Adrenal gland (tissue), 12 donors: Measurements from ENCODE around the gene RAB27B. TPM values are rescaled to one million over a fixed set of nuclear protein-coding genes. Genes with fewer than 3 reads are reported as not detected.

Experiments
- DNase-seq, 7 donors: peaks; one replicate each; pipeline ENCODE4 v3.0.0-alpha.2; 2019 to 2020
- H3K27ac ChIP-seq, 5 donors: fragments of 200-600 bp; sonication (generic) in 4 of 5; 1 replicate in 3 of 5; 2 replicates in 2 of 5; pipeline versions ENCODE4 v1.5.1 to v1.8.0; 2016 to 2020; ENCODE audit warnings: mild to moderate bottlenecking in 1 of 5
- H3K27me3 ChIP-seq: fragments of 200-600 bp; 2 replicates; pipeline ENCODE4 v1.8.0; 2021
- H3K36me3 ChIP-seq, 2 donors: fragments of 200-600 bp; replicated peaks in 1 of 2; 1 replicate in 1 of 2; 2 replicates in 1 of 2; pipeline versions ENCODE4 v1.5.1 to v1.8.0; 2018 to 2022
- H3K4me1 ChIP-seq, 2 donors: fragments of 200-600 bp; replicated peaks in 1 of 2; 1 replicate in 1 of 2; 2 replicates in 1 of 2; pipeline versions ENCODE4 v1.5.1 to v1.8.0; 2018 to 2021
- H3K4me3 ChIP-seq, 4 donors: fragments of 200-600 bp; sonication (generic) in 3 of 4; one replicate each; pipeline ENCODE4 v1.5.1; 2016 to 2018
- H3K9me3 ChIP-seq, 3 donors: fragments of 200-600 bp; sonication (generic) in 1 of 3; replicated peaks in 1 of 3; 1 replicate in 2 of 3; 2 replicates in 1 of 3; pipeline versions ENCODE4 v1.5.1 to v1.8.0; 2016 to 2021
- POLR2A ChIP-seq, 2 donors: fragments of 450-650 bp; IDR thresholded peaks; one replicate each; pipeline ENCODE4 v1.6.1; 2017; ENCODE audit warnings: antibody characterized with exemption in 2 of 2, mild to moderate bottlenecking in 2 of 2, moderate library complexity in 1 of 2
- WGBS, 4 donors: extraction: QIAGEN DNeasy Blood & Tissue Kit in 2 of 4; methylation state at CpG; one replicate each; pipeline versions ENCODE4 v1.1.5 to v1.1.7; 2013 to 2017; 5-methylcytosine and 5-hydroxymethylcytosine counted together
- intact Hi-C, 2 donors: fragments of 100-400 bp; cut with DNase I; formaldehyde crosslinking; loops; one replicate each; pipeline versions ENCODE4 v1.14.1 to v1.15.0; 2022 to 2023
- polyA plus RNA-seq, 3 donors: library from polyadenylated mRNA; stranded (reverse); fragments of 200-250 nt in 2 of 3; fragments of 350-450 nt in 1 of 3; fragmentation: Illumina TruSeq in 1 of 3; extraction: RNeasy Lipid Tissue Mini Kit (QIAGEN cat#74804) in 1 of 3; gene quantifications; one replicate each; pipeline ENCODE4 v1.2.3, GENCODE V29; 2013 to 2014
- total RNA-seq, 9 donors: library from RNA; depleted of rRNA in 4 of 9; stranded (reverse); fragments of >200 nt in 4 of 9; fragments of 120-200 nt in 1 of 9; fragmentation: NEBNext Ultra II Directional in 1 of 9; extraction: Animal tissue kit (Norgen Biotek cat#: 25700) in 1 of 9; gene quantifications; one replicate each; pipeline versions ENCODE4 v1.1.0 to v1.2.4, GENCODE V29; 2013 to 2023
- TF ChIP-seq, protein P1 (sequence below), 6 experiments: fragments of 450-650 bp in 4 of 6; fragments of 200-600 bp in 2 of 6; sonication (generic) in 1 of 6; IDR thresholded peaks; 1 replicate in 5 of 6; 2 replicates in 1 of 6; pipeline versions ENCODE4 v1.5.1 to v1.8.0; 2016 to 2021; ENCODE audit warnings: antibody characterized with exemption in 6 of 6, mild to moderate bottlenecking in 2 of 6, moderate library complexity in 1 of 6
- donor health status: healthy with polysubstance abuse.
- donor health status: Bipolar disorder and iron deficiency.
- donor health status: DM: yes; HTN: yes; CAD: no.
- donor health status: DM: no; HTN: no; CAD: no.
- donor health status: DM: no; HTN: no; CAD: no.
- donor health status: DM: yes; HTN: yes; CAD: no.

Gene RAB27B
- total and polyA plus RNA-seq, 12 donors = 0.04 to 3.9 (median 1.1) TPM; not detected in 3

DNA sequence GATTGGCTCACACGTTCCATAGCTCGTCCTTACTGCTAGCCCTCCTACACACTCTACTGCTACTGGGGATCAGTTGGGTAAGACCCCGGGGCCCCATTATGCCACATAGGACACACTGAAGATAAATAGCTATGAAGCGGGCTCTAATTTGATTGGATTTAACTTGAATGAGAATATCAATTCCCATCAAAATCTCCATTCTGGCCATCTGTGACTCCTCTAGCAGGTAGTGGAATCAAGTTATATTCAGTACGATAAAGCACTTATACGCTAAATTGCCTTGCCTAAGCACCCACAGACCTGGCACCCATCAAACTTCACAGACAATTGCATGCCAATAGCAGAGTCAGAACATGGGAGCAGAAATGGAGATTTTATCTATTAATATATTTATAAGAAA is 91.1 kb downstream of the RAB27B start:
- no peak for TF ChIP-seq POLR2A (IDR thresholded peaks at IDR 0.05)
- TF ChIP-seq, protein P1, sequence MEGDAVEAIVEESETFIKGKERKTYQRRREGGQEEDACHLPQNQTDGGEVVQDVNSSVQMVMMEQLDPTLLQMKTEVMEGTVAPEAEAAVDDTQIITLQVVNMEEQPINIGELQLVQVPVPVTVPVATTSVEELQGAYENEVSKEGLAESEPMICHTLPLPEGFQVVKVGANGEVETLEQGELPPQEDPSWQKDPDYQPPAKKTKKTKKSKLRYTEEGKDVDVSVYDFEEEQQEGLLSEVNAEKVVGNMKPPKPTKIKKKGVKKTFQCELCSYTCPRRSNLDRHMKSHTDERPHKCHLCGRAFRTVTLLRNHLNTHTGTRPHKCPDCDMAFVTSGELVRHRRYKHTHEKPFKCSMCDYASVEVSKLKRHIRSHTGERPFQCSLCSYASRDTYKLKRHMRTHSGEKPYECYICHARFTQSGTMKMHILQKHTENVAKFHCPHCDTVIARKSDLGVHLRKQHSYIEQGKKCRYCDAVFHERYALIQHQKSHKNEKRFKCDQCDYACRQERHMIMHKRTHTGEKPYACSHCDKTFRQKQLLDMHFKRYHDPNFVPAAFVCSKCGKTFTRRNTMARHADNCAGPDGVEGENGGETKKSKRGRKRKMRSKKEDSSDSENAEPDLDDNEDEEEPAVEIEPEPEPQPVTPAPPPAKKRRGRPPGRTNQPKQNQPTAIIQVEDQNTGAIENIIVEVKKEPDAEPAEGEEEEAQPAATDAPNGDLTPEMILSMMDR (IDR thresholded peaks at IDR 0.05) = no peak
- H3K27me3 ChIP-seq = no peaks in the 10 kb centered on the region
- 73 to 87% (median 78%) methylated on average over 6 of the region's 6 CpGs for WGBS, 4 donors
- no peak overlapping the region for H3K27ac ChIP-seq
- DNase-seq = no peak
- intact Hi-C loops = no loop called here
- no peaks in the 10 kb centered on the region for H3K9me3 ChIP-seq
- H3K36me3 ChIP-seq = no peaks in the 10 kb centered on the region
- H3K4me1 ChIP-seq = no peaks in the 10 kb centered on the region
- no peak overlapping the region for H3K4me3 ChIP-seq

DNA sequence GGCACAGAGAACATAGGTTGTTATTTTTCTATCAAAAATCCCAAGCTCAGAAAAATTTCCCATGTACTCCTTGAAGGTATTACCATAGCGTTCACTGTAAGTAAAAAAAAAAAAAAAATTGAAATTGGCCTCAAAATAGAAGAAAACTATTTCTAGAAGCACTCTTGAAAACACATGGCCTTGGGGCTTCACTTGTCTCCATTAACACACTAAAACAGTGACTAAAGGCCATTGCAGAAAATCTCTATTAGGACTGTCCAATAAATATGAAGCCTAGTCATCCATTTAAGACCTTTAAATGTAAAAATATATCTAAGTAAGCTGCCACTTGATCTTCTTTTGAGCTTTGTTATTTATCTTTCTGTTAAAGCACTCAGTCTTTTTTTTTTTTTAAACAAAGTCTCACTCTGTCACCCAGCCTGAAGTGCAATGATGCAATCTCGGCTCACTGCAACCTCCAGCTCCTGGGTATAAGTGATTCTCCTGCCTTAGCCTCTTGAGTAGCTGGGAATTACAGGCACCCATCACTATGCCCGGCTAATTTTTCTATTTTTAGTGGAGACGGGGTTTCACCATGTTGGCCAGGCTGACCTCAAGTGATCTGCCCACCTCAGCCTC is 95.2 kb downstream of the RAB27B start:
- Histone ChIP-seq H3K27me3 (no peaks in the 10 kb centered on the region), H3K36me3 (no peaks in the 10 kb centered on the region), H3K27ac (no peak overlapping the region), H3K4me3 (no peak overlapping the region), H3K4me1 (no peaks in the 10 kb centered on the region), H3K9me3 (no peaks in the 10 kb centered on the region)
- no peak for TF ChIP-seq POLR2A (IDR thresholded peaks at IDR 0.05)
- TF ChIP-seq, protein P1 (IDR thresholded peaks at IDR 0.05) = no peak
- DNase-seq = no peak
- intact Hi-C loops = no loop called here
- WGBS, 4 donors = 55 to 77% (median 76%) methylated on average over 4 of the region's 4 CpGs

DNA sequence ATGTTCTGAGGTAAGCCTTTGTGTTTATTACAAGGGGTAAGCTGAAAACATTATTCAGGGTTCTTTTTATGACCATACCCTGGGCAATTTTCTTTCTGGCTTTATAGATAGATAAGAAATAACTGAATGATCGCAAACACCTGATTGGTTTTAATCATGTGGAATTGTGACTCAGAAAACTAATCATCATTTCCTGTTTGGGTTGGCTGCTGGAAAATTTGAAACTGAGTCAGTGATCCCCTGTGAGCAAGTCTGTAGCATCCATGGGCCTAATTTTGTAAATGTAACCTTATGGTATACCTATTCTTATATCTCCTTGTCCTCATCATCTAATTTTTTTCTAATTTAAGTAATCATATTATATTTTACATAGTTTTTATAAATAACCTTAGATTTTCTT is 96.7 kb downstream of the RAB27B start:
- intact Hi-C loops = no loop called here
- no peak for TF ChIP-seq POLR2A (IDR thresholded peaks at IDR 0.05)
- TF ChIP-seq, protein P1 (IDR thresholded peaks at IDR 0.05) = no peak

DNA sequence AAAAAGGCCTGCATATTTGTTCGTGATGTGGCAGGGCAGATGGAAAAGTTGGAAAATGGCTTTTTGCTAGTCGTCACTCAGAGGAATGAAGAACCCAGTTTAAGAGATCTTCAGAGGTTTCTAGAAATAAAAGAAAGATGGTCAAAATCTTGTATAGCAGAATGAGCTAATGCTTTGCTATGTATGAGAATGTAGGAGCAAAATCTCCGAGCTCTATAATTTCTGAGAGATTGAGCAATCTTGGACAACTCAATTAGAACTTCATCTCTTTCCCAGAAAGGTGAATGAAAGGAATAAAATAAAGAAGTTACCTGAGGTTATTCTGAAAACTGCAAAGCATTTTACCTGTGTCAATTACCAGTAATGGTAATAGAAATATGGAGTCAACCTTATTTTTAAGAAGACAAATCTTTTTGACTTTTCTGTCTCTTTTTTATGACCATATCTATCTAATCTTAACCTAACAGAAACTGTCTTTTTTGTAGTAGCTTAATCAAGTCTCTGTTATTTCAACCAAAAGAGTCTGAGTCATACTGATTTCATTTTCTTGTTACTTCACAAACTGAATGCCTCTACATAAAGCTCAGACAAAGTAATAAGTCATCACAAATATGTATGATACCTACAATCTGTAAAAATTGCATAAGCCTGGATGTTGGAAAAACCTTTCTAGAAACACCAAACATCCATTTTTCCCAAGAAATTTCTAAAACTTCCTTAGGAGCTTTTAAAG is 98.5 kb downstream of the RAB27B start:
- DNase-seq = no peak
- Histone ChIP-seq H3K36me3 (no peaks in the 10 kb centered on the region), H3K9me3 (no peaks in the 10 kb centered on the region), H3K4me3 (no peak overlapping the region), H3K4me1 (no peaks in the 10 kb centered on the region), H3K27me3 (no peaks in the 10 kb centered on the region), H3K27ac (no peak overlapping the region)
- no peak for TF ChIP-seq POLR2A (IDR thresholded peaks at IDR 0.05)
- TF ChIP-seq, protein P1 (IDR thresholded peaks at IDR 0.05) = no peak
- intact Hi-C loops = no loop called here
- 82 to 92% (median 86%) methylated on average over 3 of the region's 3 CpGs for WGBS, 4 donors

More for the DNA sequence above, 96.7 kb downstream of the RAB27B start:
- no peaks in the 10 kb centered on the region for H3K27me3 ChIP-seq
- DNase-seq = no peak
- 89 to 97% (median 94%) methylated on average over 1 of the region's 1 CpG for WGBS, 4 donors
- H3K9me3 ChIP-seq = no peaks in the 10 kb centered on the region
- H3K4me1 ChIP-seq = no peaks in the 10 kb centered on the region
- H3K4me3 ChIP-seq = no peak overlapping the region
- no peak overlapping the region for H3K27ac ChIP-seq
- H3K36me3 ChIP-seq = no peaks in the 10 kb centered on the region
